H9 (cell line): ENCODE data around the gene MIS18A. TPM values are rescaled to one million over a fixed set of nuclear protein-coding genes. Genes with fewer than 3 reads are reported as not detected.

Experiments
- DNase-seq: peaks from one replicate; pipeline ENCODE4 v3.0.0-alpha.2; 2017
- H2AFZ ChIP-seq: one replicate; pipeline ENCODE4 v1.6.1; 2013; ENCODE audit warnings: mild to moderate bottlenecking, low read length, control low read depth, moderate library complexity
- H2AK5ac ChIP-seq: 2 replicates; pipeline ENCODE4 v1.6.1; 2013; ENCODE audit warnings: low read length, control low read depth, mixed read lengths; ENCODE audit not compliant: insufficient read length
- H2BK120ac ChIP-seq: one replicate; pipeline ENCODE4 v1.6.1; 2013; ENCODE audit warnings: low read depth, mild to moderate bottlenecking, low read length, control low read depth, inconsistent platforms; ENCODE audit not compliant: poor library complexity, severe bottlenecking
- H2BK12ac ChIP-seq: 2 replicates; pipeline ENCODE4 v1.6.1; 2013; ENCODE audit warnings: low read length, control low read depth, mixed read lengths, low read depth; ENCODE audit not compliant: insufficient read length
- H2BK15ac ChIP-seq: 2 replicates; pipeline ENCODE4 v1.6.1; 2013; ENCODE audit warnings: low read depth, low read length, control low read depth
- H2BK20ac ChIP-seq: one replicate; pipeline ENCODE4 v1.6.1; 2013; ENCODE audit warnings: low read depth, mild to moderate bottlenecking, low read length, control low read depth, inconsistent platforms; ENCODE audit not compliant: poor library complexity, severe bottlenecking
- H2BK5ac ChIP-seq: 2 replicates; pipeline ENCODE4 v1.6.1; 2013; ENCODE audit warnings: low read length, control low read depth, mixed read lengths; ENCODE audit not compliant: insufficient read length
- H3K14ac ChIP-seq: 2 replicates; pipeline ENCODE4 v1.6.1; 2013; ENCODE audit warnings: low read length, control low read depth; ENCODE audit not compliant: insufficient read depth
- H3K18ac ChIP-seq: 2 replicates; pipeline ENCODE4 v1.6.1; 2013; ENCODE audit warnings: low read depth, mild to moderate bottlenecking, mixed read lengths, low read length, control low read depth; ENCODE audit not compliant: insufficient read length
- H3K23ac ChIP-seq: 2 replicates; pipeline ENCODE4 v1.6.1; 2013; ENCODE audit warnings: low read length, control low read depth, mixed read lengths, low read depth; ENCODE audit not compliant: insufficient read length
- H3K23me2 ChIP-seq: 2 replicates; pipeline ENCODE4 v1.6.1; 2013; ENCODE audit warnings: low read depth, mild to moderate bottlenecking, mixed read lengths, low read length, control low read depth; ENCODE audit not compliant: insufficient read length, poor library complexity, severe bottlenecking
- H3K27ac ChIP-seq: 2 replicates; pipeline ENCODE4 v1.5.1; 2013; ENCODE audit warnings: low read length, control low read depth, mixed read lengths, low read depth; ENCODE audit not compliant: insufficient read length
- H3K27me3 ChIP-seq: 2 replicates; pipeline ENCODE4 v1.6.1; 2013; ENCODE audit warnings: low read length, control low read depth, inconsistent platforms; ENCODE audit not compliant: insufficient read depth
- H3K4ac ChIP-seq: 2 replicates; pipeline ENCODE4 v1.6.1; 2013; ENCODE audit warnings: low read depth, mild to moderate bottlenecking, control low read depth, inconsistent platforms, low read length, moderate library complexity
- H3K4me1 ChIP-seq: 2 replicates; pipeline ENCODE4 v1.6.1; 2013; ENCODE audit warnings: low read length, control low read depth, inconsistent platforms; ENCODE audit not compliant: insufficient read depth
- H3K4me2 ChIP-seq: 2 replicates; pipeline ENCODE4 v1.6.1; 2013; ENCODE audit warnings: low read length, control low read depth, mixed read lengths; ENCODE audit not compliant: insufficient read length, insufficient read depth
- H3K56ac ChIP-seq: 2 replicates; pipeline ENCODE4 v1.6.1; 2013; ENCODE audit warnings: low read depth, mild to moderate bottlenecking, mixed read lengths, low read length, control low read depth; ENCODE audit not compliant: insufficient read length
- H3K79me1 ChIP-seq: 2 replicates; pipeline ENCODE4 v1.6.1; 2013; ENCODE audit warnings: low read depth, mild to moderate bottlenecking, moderate library complexity, low read length, control low read depth, inconsistent platforms; ENCODE audit not compliant: insufficient read depth, poor library complexity, severe bottlenecking
- H3K79me2 ChIP-seq: 2 replicates; pipeline ENCODE4 v1.6.1; 2013; ENCODE audit warnings: low read length, control low read depth, inconsistent platforms; ENCODE audit not compliant: insufficient read depth
- H3K9ac ChIP-seq: 2 replicates; pipeline ENCODE4 v1.6.1; 2013; ENCODE audit warnings: low read length, control low read depth, mixed read lengths; ENCODE audit not compliant: insufficient read length; ENCODE audit errors: extremely low read depth
- H3K9me3 ChIP-seq: one replicate; pipeline ENCODE4 v1.6.1; 2013; ENCODE audit warnings: low read depth, low read length, inconsistent platforms; ENCODE audit not compliant: control insufficient read depth
- H3T11ph ChIP-seq: one replicate; pipeline ENCODE4 v1.6.1; 2013; ENCODE audit warnings: mild to moderate bottlenecking, low read length, control low read depth, inconsistent platforms
- H4K20me1 ChIP-seq: one replicate; pipeline ENCODE4 v1.6.1; 2013; ENCODE audit not compliant: control insufficient read depth, insufficient read length, insufficient read depth
- H4K5ac ChIP-seq: 2 replicates; pipeline ENCODE4 v1.6.1; 2013; ENCODE audit warnings: low read depth, mild to moderate bottlenecking, mixed read lengths, low read length, control low read depth; ENCODE audit not compliant: insufficient read length
- H4K8ac ChIP-seq: replicated peaks from 2 replicates; pipeline ENCODE4 v1.6.1; 2013; ENCODE audit warnings: low read length, control low read depth, mixed read lengths, low read depth; ENCODE audit not compliant: insufficient read length
- H4K91ac ChIP-seq: 2 replicates; pipeline ENCODE4 v1.6.1; 2013; ENCODE audit warnings: low read depth, mild to moderate bottlenecking, moderate library complexity, mixed read lengths, low read length, control low read depth; ENCODE audit not compliant: insufficient read length
- H3K27ac Mint-ChIP-seq, 3 experiments: 2 replicates in 2 of 3; 3 replicates in 1 of 3; pipeline ENCODE4 v1.8.0; 2020 to 2021; ENCODE audit warnings: mixed read lengths in 3 of 3, mild to moderate bottlenecking in 1 of 3, moderate library complexity in 1 of 3
- H3K27me3 Mint-ChIP-seq: 2 replicates; pipeline ENCODE4 v1.8.0; 2021; ENCODE audit warnings: low read depth, mild to moderate bottlenecking, moderate library complexity, mixed read lengths
- H3K36me3 Mint-ChIP-seq, 3 experiments: 2 replicates in 2 of 3; 3 replicates in 1 of 3; pipeline ENCODE4 v1.8.0; 2020 to 2021; ENCODE audit warnings: low read depth in 3 of 3, mixed read lengths in 3 of 3; ENCODE audit not compliant: insufficient read depth in 1 of 3
- H3K4me1 Mint-ChIP-seq, 2 experiments: 2 replicates each; pipeline ENCODE4 v1.8.0; 2020; ENCODE audit warnings: mixed read lengths in 2 of 2
- H3K4me3 Mint-ChIP-seq, 2 experiments: 2 replicates in 1 of 2; 3 replicates in 1 of 2; pipeline ENCODE4 v1.8.0; 2020 to 2021; ENCODE audit warnings: mild to moderate bottlenecking in 2 of 2, mixed read lengths in 2 of 2, moderate library complexity in 1 of 2
- H3K9me3 Mint-ChIP-seq, 2 experiments: 2 replicates in 1 of 2; 3 replicates in 1 of 2; pipeline ENCODE4 v1.8.0; 2020; ENCODE audit warnings: mild to moderate bottlenecking in 2 of 2, mixed read lengths in 2 of 2, moderate library complexity in 1 of 2
- WGBS: extraction: QIAGEN DNeasy Blood & Tissue Kit; methylation state at CpG from one replicate; pipeline ENCODE4 v1.1.7; 2013; ENCODE audit warnings: missing lambda C conversion rate, low lambda C conversion rate, mixed read lengths; ENCODE audit not compliant: insufficient read length; ENCODE audit errors: extremely low coverage; 5-methylcytosine and 5-hydroxymethylcytosine counted together
- total RNA-seq: library from RNA; stranded (reverse); gene quantifications from 2 replicates; pipeline ENCODE4 v1.2.1, GENCODE V29; 2021
- TF ChIP-seq, protein P1 (sequence below): fragments of 200-600 bp; sonication (generic); conservative IDR thresholded peaks from 3 replicates; pipeline ENCODE4 v1.8.0; 2021; ENCODE audit warnings: antibody characterized with exemption, mild to moderate bottlenecking

MIS18A gene
- total RNA-seq, 1 experiment from 2014 or later = 56.5 TPM

DNA sequence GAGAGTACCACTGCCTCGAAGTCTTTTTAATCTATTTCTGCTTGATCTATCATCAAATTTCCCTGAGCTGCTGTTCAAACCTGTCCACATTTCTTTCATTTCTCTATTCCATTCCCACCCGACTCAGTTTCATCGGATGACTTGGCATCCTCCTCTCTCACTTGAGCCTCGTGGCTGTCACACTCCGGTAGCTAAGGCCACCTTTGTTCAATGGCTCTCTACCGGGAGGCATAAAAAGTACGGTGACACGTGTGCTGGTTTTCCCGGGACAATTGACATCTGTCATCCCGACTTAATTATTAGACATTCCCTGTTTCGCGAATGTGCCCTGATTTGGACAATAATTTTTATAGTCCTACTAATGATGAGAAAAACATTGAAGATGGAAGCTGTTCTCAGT is 22.6 kb downstream of the MIS18A start:
- no peak overlapping the region for H3K9ac ChIP-seq
- H2BK15ac ChIP-seq = no peak overlapping the region
- no CpG with 5 or more reads among the region's 12 CpGs for WGBS
- H4K20me1 ChIP-seq = no peaks in the 10 kb centered on the region
- no peak overlapping the region for H3K4me2 ChIP-seq
- H2BK120ac ChIP-seq = no peak overlapping the region
- no peak overlapping the region for H3T11ph ChIP-seq
- no peak overlapping the region for H2AFZ ChIP-seq
- H2BK5ac ChIP-seq = no peak overlapping the region
- no peak overlapping the region for H3K56ac ChIP-seq
- no peak for DNase-seq
- H3K9me3 Mint-ChIP-seq = no peaks in the 10 kb centered on the region
- no peaks in the 10 kb centered on the region for H3K79me1 ChIP-seq
- no peak overlapping the region for H4K5ac ChIP-seq
- 0 out of 2 replicates have a peak, but pooled peaks cover 1% of the 10 kb centered on the region for H3K79me2 ChIP-seq
- no peak overlapping the region for H4K8ac ChIP-seq
- no peak overlapping the region for H3K23ac ChIP-seq
- no peak overlapping the region for H2BK12ac ChIP-seq
- H3K4me1 ChIP-seq = no peaks in the 10 kb centered on the region
- H2BK20ac ChIP-seq = no peak overlapping the region
- no peaks in the 10 kb centered on the region for H3K36me3 Mint-ChIP-seq
- H3K4me3 Mint-ChIP-seq = no peak overlapping the region
- H4K91ac ChIP-seq = no peak overlapping the region
- no peaks in the 10 kb centered on the region for H3K23me2 ChIP-seq
- H3K4me1 Mint-ChIP-seq = peaks cover 4 to 5% of the 10 kb centered on the region in 2 experiments; a peak in 3 of 4 replicates
- no peak overlapping the region for H3K18ac ChIP-seq
- H3K4ac ChIP-seq = no peak overlapping the region
- no peak overlapping the region for H2AK5ac ChIP-seq
- H3K14ac ChIP-seq = no peak overlapping the region
- H3K27ac Mint-ChIP-seq = no peak overlapping the region
- H3K27ac ChIP-seq = no peak overlapping the region
- H3K9me3 ChIP-seq = no peaks in the 10 kb centered on the region
- H3K27me3 Mint-ChIP-seq = peaks cover 3% of the 10 kb centered on the region; the same call in 1 of the 2 replicates
- TF ChIP-seq, protein P1, sequence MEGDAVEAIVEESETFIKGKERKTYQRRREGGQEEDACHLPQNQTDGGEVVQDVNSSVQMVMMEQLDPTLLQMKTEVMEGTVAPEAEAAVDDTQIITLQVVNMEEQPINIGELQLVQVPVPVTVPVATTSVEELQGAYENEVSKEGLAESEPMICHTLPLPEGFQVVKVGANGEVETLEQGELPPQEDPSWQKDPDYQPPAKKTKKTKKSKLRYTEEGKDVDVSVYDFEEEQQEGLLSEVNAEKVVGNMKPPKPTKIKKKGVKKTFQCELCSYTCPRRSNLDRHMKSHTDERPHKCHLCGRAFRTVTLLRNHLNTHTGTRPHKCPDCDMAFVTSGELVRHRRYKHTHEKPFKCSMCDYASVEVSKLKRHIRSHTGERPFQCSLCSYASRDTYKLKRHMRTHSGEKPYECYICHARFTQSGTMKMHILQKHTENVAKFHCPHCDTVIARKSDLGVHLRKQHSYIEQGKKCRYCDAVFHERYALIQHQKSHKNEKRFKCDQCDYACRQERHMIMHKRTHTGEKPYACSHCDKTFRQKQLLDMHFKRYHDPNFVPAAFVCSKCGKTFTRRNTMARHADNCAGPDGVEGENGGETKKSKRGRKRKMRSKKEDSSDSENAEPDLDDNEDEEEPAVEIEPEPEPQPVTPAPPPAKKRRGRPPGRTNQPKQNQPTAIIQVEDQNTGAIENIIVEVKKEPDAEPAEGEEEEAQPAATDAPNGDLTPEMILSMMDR = no peak
- H3K27me3 ChIP-seq = no peaks in the 10 kb centered on the region
